ENCODE results near the gene SHB.

GRCh38 chr9:37922363-37923117, 146.5 kb downstream of the SHB start:
- TF ChIP-seq TCF12 (IDR thresholded peaks at IDR 0.05) (no peak), TCF12 (CRISPR knock-in tag; IDR thresholded peaks at IDR 0.05) (no peak), IKZF5 (CRISPR knock-in tag; IDR thresholded peaks at IDR 0.05) (no peak), CTCF (CRISPR knock-in tag; IDR thresholded peaks at IDR 0.05) (no peak), KLF11 (CRISPR knock-in tag; IDR thresholded peaks at IDR 0.05) (no peak), E2F5 (CRISPR knock-in tag; conservative IDR thresholded peaks at IDR 0.05) (no peak), CEBPG (CRISPR knock-in tag; IDR thresholded peaks at IDR 0.05) (no peak), ZNF101 (CRISPR knock-in tag; IDR thresholded peaks at IDR 0.05; ENCODE audit: borderline replicate concordance, low read depth) (no peak), RAD21 (CRISPR knock-in tag; IDR thresholded peaks at IDR 0.05) (no peak), ZNF547 (CRISPR knock-in tag; IDR thresholded peaks at IDR 0.05) (no peak), ZNF333 (CRISPR knock-in tag; IDR thresholded peaks at IDR 0.05; ENCODE audit: borderline replicate concordance) (no peak), HDAC1 (CRISPR knock-in tag; IDR thresholded peaks at IDR 0.05) (no peak), TCF7 (IDR thresholded peaks at IDR 0.05; ENCODE audit: low read depth) (no peak), FOXP4 (CRISPR knock-in tag; IDR thresholded peaks at IDR 0.05) (no peak), NONO (IDR thresholded peaks at IDR 0.05) (no peak), NONO (CRISPR knock-in tag; conservative IDR thresholded peaks at IDR 0.05) (no peak)

Measured in HepG2 (cell line).